DOHH2 (cell line): ENCODE measurements around the gene C2orf78.

Source experiments
- H3F3A ChIP-seq: fragments of 200-600 bp; sonication (generic), shearing (Covaris generic); 2 replicates; pipeline ENCODE4 v1.6.0; 2016; ENCODE audit warnings: antibody characterized with exemption, mild to moderate bottlenecking; ENCODE audit not compliant: control insufficient read depth, insufficient read depth
- H3K27ac ChIP-seq: fragments of 200-600 bp; sonication (generic); 2 replicates; pipeline ENCODE4 v1.5.1; 2014; ENCODE audit warnings: low read depth, mild to moderate bottlenecking, low read length, moderate library complexity
- H3K27me3 ChIP-seq: fragments of 200-600 bp; sonication (generic); 2 replicates; pipeline ENCODE4 v1.6.1; 2014; ENCODE audit warnings: mild to moderate bottlenecking, low read length, mixed read lengths; ENCODE audit not compliant: control insufficient read depth
- H3K36me3 ChIP-seq: fragments of 200-600 bp; sonication (generic); 2 replicates; pipeline ENCODE4 v1.6.1; 2014; ENCODE audit warnings: mild to moderate bottlenecking, low read length, moderate library complexity, mixed read lengths; ENCODE audit not compliant: control insufficient read depth
- H3K4me1 ChIP-seq: fragments of 200-600 bp; sonication (generic); 2 replicates; pipeline ENCODE4 v1.6.1; 2014; ENCODE audit warnings: mild to moderate bottlenecking, low read length, mixed read lengths; ENCODE audit not compliant: control insufficient read depth
- H3K4me2 ChIP-seq: fragments of 200-600 bp; sonication (generic); 2 replicates; pipeline ENCODE4 v1.6.0; 2014; ENCODE audit warnings: mild to moderate bottlenecking, low read length, moderate library complexity
- H3K4me3 ChIP-seq: fragments of 200-600 bp; sonication (generic); 2 replicates; pipeline ENCODE4 v1.5.1; 2014; ENCODE audit warnings: mild to moderate bottlenecking, low read length, mixed read lengths
- H3K79me2 ChIP-seq: fragments of 200-600 bp; sonication (generic); 2 replicates; pipeline ENCODE4 v1.6.1; 2014; ENCODE audit warnings: mild to moderate bottlenecking, low read length, mixed read lengths; ENCODE audit not compliant: control insufficient read depth
- H3K9me2 ChIP-seq: fragments of 200-600 bp; sonication (generic); replicated peaks from 2 replicates; pipeline ENCODE4 v1.6.1; 2014; ENCODE audit warnings: mild to moderate bottlenecking, low read length, mixed read lengths; ENCODE audit not compliant: control insufficient read depth
- H3K9me3 ChIP-seq: fragments of 200-600 bp; sonication (generic); 2 replicates; pipeline ENCODE4 v1.6.1; 2014; ENCODE audit warnings: antibody characterized with exemption, low read length, mixed read lengths; ENCODE audit not compliant: control insufficient read depth, insufficient read depth
- H4K20me1 ChIP-seq: fragments of 200-600 bp; sonication (generic); 2 replicates; pipeline ENCODE4 v1.6.0; 2014; ENCODE audit warnings: low read depth, mild to moderate bottlenecking, antibody characterized with exemption, low read length, moderate library complexity; ENCODE audit not compliant: control insufficient read depth, insufficient read depth
- EZH2phosphoT487 ChIP-seq: fragments of 200-600 bp; sonication (generic); IDR thresholded peaks from 2 replicates; pipeline ENCODE4 v1.6.1; 2017; ENCODE audit warnings: borderline replicate concordance, mild to moderate bottlenecking, antibody characterized with exemption, low read length, moderate library complexity, mixed read lengths
- TF ChIP-seq, protein P1 (sequence below): fragments of 200-600 bp; sonication (generic); IDR thresholded peaks from one replicate; pipeline ENCODE4 v1.5.1; 2014; ENCODE audit warnings: antibody characterized with exemption, mild to moderate bottlenecking, low read depth, low read length; ENCODE audit not compliant: poor library complexity, severe bottlenecking

C2orf78 gene

GRCh38 chr2:73766994-73767393 is 17.0 kb upstream of the C2orf78 start:
- Histone ChIP-seq H4K20me1 (no peaks in the 10 kb centered on the region), H3F3A (no peaks in the 10 kb centered on the region), H3K36me3 (peaks cover 56% of the 10 kb centered on the region), H3K27me3 (no peaks in the 10 kb centered on the region), H3K79me2 (no peaks in the 10 kb centered on the region), H3K4me2 (no peak overlapping the region), H3K27ac (no peak overlapping the region), H3K4me1 (no peaks in the 10 kb centered on the region), H3K9me2 (no peaks in the 10 kb centered on the region), H3K4me3 (no peak overlapping the region), H3K9me3 (no peaks in the 10 kb centered on the region)
- TF ChIP-seq EZH2phosphoT487 = no peak
- TF ChIP-seq, protein P1, sequence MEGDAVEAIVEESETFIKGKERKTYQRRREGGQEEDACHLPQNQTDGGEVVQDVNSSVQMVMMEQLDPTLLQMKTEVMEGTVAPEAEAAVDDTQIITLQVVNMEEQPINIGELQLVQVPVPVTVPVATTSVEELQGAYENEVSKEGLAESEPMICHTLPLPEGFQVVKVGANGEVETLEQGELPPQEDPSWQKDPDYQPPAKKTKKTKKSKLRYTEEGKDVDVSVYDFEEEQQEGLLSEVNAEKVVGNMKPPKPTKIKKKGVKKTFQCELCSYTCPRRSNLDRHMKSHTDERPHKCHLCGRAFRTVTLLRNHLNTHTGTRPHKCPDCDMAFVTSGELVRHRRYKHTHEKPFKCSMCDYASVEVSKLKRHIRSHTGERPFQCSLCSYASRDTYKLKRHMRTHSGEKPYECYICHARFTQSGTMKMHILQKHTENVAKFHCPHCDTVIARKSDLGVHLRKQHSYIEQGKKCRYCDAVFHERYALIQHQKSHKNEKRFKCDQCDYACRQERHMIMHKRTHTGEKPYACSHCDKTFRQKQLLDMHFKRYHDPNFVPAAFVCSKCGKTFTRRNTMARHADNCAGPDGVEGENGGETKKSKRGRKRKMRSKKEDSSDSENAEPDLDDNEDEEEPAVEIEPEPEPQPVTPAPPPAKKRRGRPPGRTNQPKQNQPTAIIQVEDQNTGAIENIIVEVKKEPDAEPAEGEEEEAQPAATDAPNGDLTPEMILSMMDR = no peak

DNA sequence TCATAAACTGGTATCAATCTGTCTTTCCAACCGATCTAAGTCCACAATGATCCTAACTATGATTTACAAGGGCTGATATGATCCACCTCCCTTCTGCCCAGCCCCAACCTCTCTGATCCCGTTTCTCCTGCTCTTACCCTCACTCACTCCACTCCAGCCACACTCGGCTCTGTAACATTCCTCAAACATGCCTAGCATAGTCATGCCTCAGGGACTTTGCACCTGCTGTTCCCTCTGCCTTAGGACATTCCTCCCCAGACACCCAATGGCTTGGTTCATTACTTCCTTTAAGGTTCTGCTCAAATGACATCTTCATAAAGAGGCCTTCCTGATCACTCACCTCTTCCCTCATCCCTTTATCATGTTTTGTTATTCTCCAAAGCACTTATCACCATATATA is 13.3 kb upstream of the C2orf78 start:
- Histone ChIP-seq H3K9me3 (no peaks in the 10 kb centered on the region), H3K9me2 (no peaks in the 10 kb centered on the region), H4K20me1 (no peaks in the 10 kb centered on the region), H3F3A (no peaks in the 10 kb centered on the region), H3K4me2 (no peak overlapping the region), H3K79me2 (no peaks in the 10 kb centered on the region), H3K4me1 (no peaks in the 10 kb centered on the region), H3K27me3 (no peaks in the 10 kb centered on the region), H3K36me3 (peaks cover 61% of the 10 kb centered on the region), H3K4me3 (no peak overlapping the region), H3K27ac (no peak overlapping the region)
- TF ChIP-seq, protein P1 = no peak
- TF ChIP-seq EZH2phosphoT487 = no peak

- no peaks in the 10 kb centered on the region for H4K20me1 ChIP-seq
- H3K27me3 ChIP-seq = no peaks in the 10 kb centered on the region
- 0 out of 2 replicates have a peak, but pooled peaks cover 3% of the 10 kb centered on the region for H3K4me1 ChIP-seq
- H3K27ac ChIP-seq = no peak overlapping the region
- H3K9me2 ChIP-seq = no peaks in the 10 kb centered on the region
- H3K79me2 ChIP-seq = peaks cover 14% of the 10 kb centered on the region
- H3K36me3 ChIP-seq = peaks cover 60% of the 10 kb centered on the region
- TF ChIP-seq, protein P1 = no peak
- TF ChIP-seq EZH2phosphoT487 = no peak
- no peak overlapping the region for H3K4me2 ChIP-seq
- no peak overlapping the region for H3K4me3 ChIP-seq
- H3K9me3 ChIP-seq = no peaks in the 10 kb centered on the region
- H3F3A ChIP-seq = no peaks in the 10 kb centered on the region
Measured at GRCh38 chr2:73772819-73773218, 11.2 kb upstream of the C2orf78 start.
